K562 (cell line): ENCODE data around the gene BMPER.

Experiments used
- CHD2 ChIP-seq: IDR thresholded peaks from 2 replicates; pipeline ENCODE4 v1.6.1; 2011; ENCODE audit warnings: low read depth, low read length
- FIP1L1 ChIP-seq: fragments of 200-400 bp; formaldehyde crosslinking; IDR thresholded peaks from 2 replicates; pipeline ENCODE4 v1.6.1; 2018; ENCODE audit warnings: mild to moderate bottlenecking, low read depth, low read length; ENCODE audit not compliant: poor library complexity, severe bottlenecking
- PTTG1 ChIP-seq: fragments of 450-650 bp; IDR thresholded peaks from 2 replicates; pipeline ENCODE4 v1.6.1; 2016; ENCODE audit warnings: low read depth, mild to moderate bottlenecking, missing genetic modification characterization, missing compliant biosample characterization
- SMC3 ChIP-seq: conservative IDR thresholded peaks from 2 replicates; pipeline ENCODE4 v1.6.1; 2011; ENCODE audit warnings: low read depth, low read length, improper control_type of control experiment; ENCODE audit not compliant: insufficient read depth
- ZC3H4 ChIP-seq: sonication (generic); formaldehyde crosslinking; IDR thresholded peaks from 2 replicates; pipeline ENCODE4 v1.9.0; 2021; ENCODE audit warnings: missing genetic modification reagents, borderline replicate concordance
- ZNF561 ChIP-seq: fragments of 450-650 bp; formaldehyde crosslinking; conservative IDR thresholded peaks from 2 replicates; pipeline ENCODE4 v1.4.0; 2020; ENCODE audit warnings: mild to moderate bottlenecking, moderate library complexity
- TF ChIP-seq, protein P1 (sequence below): fragments of 250-450 bp; sonication (Bioruptor Pico); IDR thresholded peaks from 2 replicates; pipeline ENCODE4 v1.4.0; 2020; ENCODE audit warnings: mild to moderate bottlenecking
- TF ChIP-seq, protein P2 (sequence below), 2 experiments: fragments of 450-650 bp; formaldehyde crosslinking in 1 of 2; IDR thresholded peaks; 2 replicates each; pipeline versions ENCODE4 v1.4.0 to v1.6.1; 2014 to 2020; ENCODE audit warnings: mild to moderate bottlenecking in 2 of 2, borderline replicate concordance in 1 of 2, low read depth in 1 of 2
- TF ChIP-seq, protein P3 (sequence below): sonication (generic); formaldehyde crosslinking; IDR thresholded peaks from 2 replicates; pipeline ENCODE4 v1.5.0; 2020; ENCODE audit warnings: missing genetic modification reagents

DNA sequence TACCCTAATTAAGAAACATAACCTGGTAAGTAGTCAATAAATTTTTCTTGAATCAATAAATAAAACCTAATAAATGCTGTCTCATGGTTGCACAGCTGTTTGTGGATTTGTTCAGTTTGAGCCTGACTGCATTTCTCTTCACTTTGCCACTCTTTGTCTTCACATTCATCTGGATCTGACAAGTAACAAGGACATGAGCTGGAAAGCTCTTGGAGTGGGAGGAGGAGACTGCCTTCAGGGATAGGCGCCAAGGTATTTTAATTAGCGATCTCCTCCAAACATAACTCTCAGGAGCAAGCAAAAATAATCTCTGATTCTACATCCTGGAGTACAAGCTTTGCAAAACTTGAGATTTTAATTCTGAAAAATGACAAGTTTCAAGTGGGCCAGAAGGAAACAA lies 251.0 kb downstream of the BMPER start:
- no peak for TF ChIP-seq PTTG1 (tag)
- TF ChIP-seq ZC3H4 = no peak
- TF ChIP-seq, protein P1, sequence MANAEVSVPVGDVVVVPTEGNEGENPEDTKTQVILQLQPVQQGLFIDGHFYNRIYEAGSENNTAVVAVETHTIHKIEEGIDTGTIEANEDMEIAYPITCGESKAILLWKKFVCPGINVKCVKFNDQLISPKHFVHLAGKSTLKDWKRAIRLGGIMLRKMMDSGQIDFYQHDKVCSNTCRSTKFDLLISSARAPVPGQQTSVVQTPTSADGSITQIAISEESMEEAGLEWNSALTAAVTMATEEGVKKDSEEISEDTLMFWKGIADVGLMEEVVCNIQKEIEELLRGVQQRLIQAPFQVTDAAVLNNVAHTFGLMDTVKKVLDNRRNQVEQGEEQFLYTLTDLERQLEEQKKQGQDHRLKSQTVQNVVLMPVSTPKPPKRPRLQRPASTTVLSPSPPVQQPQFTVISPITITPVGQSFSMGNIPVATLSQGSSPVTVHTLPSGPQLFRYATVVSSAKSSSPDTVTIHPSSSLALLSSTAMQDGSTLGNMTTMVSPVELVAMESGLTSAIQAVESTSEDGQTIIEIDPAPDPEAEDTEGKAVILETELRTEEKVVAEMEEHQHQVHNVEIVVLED (CRISPR knock-in tag) = no peak
- TF ChIP-seq FIP1L1 = no peak
- no peak for TF ChIP-seq ZNF561 (CRISPR knock-in tag)
- TF ChIP-seq, protein P2, sequence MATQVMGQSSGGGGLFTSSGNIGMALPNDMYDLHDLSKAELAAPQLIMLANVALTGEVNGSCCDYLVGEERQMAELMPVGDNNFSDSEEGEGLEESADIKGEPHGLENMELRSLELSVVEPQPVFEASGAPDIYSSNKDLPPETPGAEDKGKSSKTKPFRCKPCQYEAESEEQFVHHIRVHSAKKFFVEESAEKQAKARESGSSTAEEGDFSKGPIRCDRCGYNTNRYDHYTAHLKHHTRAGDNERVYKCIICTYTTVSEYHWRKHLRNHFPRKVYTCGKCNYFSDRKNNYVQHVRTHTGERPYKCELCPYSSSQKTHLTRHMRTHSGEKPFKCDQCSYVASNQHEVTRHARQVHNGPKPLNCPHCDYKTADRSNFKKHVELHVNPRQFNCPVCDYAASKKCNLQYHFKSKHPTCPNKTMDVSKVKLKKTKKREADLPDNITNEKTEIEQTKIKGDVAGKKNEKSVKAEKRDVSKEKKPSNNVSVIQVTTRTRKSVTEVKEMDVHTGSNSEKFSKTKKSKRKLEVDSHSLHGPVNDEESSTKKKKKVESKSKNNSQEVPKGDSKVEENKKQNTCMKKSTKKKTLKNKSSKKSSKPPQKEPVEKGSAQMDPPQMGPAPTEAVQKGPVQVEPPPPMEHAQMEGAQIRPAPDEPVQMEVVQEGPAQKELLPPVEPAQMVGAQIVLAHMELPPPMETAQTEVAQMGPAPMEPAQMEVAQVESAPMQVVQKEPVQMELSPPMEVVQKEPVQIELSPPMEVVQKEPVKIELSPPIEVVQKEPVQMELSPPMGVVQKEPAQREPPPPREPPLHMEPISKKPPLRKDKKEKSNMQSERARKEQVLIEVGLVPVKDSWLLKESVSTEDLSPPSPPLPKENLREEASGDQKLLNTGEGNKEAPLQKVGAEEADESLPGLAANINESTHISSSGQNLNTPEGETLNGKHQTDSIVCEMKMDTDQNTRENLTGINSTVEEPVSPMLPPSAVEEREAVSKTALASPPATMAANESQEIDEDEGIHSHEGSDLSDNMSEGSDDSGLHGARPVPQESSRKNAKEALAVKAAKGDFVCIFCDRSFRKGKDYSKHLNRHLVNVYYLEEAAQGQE (IDR thresholded peaks at IDR 0.05; ENCODE audit: borderline replicate concordance) = no peak
- TF ChIP-seq, protein P2 (CRISPR knock-in tag; IDR thresholded peaks at IDR 0.05; ENCODE audit: low read depth) = no peak
- TF ChIP-seq SMC3 = no peak
- TF ChIP-seq CHD2 = no peak
- TF ChIP-seq, protein P3, sequence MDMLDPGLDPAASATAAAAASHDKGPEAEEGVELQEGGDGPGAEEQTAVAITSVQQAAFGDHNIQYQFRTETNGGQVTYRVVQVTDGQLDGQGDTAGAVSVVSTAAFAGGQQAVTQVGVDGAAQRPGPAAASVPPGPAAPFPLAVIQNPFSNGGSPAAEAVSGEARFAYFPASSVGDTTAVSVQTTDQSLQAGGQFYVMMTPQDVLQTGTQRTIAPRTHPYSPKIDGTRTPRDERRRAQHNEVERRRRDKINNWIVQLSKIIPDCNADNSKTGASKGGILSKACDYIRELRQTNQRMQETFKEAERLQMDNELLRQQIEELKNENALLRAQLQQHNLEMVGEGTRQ (CRISPR knock-in tag) = no peak
